Vagina (tissue), 2 donors: ENCODE results near the gene P2RY11.

ENCODE experiments used
- POLR2A ChIP-seq, 2 donors: fragments of 450-650 bp; IDR thresholded peaks; one replicate each; pipeline ENCODE4 v1.6.1; 2017; ENCODE audit warnings: antibody characterized with exemption in 2 of 2, mild to moderate bottlenecking in 2 of 2, moderate library complexity in 2 of 2
- POLR2AphosphoS5 ChIP-seq, 2 donors: sonication (generic); formaldehyde crosslinking; IDR thresholded peaks; one replicate each; pipeline ENCODE4 v1.9.0; 2017; ENCODE audit warnings: antibody characterized with exemption in 2 of 2, mild to moderate bottlenecking in 2 of 2, low read depth in 1 of 2; ENCODE audit not compliant: insufficient read depth in 1 of 2
- TF ChIP-seq, protein P1 (sequence below), 3 experiments: fragments of 450-650 bp in 2 of 3; fragments of 200-600 bp in 1 of 3; sonication (generic) in 1 of 3; IDR thresholded peaks; one replicate each; pipeline ENCODE4 v1.5.1; 2017 to 2019; ENCODE audit warnings: antibody characterized with exemption in 3 of 3, mild to moderate bottlenecking in 2 of 3, moderate library complexity in 2 of 3

DNA sequence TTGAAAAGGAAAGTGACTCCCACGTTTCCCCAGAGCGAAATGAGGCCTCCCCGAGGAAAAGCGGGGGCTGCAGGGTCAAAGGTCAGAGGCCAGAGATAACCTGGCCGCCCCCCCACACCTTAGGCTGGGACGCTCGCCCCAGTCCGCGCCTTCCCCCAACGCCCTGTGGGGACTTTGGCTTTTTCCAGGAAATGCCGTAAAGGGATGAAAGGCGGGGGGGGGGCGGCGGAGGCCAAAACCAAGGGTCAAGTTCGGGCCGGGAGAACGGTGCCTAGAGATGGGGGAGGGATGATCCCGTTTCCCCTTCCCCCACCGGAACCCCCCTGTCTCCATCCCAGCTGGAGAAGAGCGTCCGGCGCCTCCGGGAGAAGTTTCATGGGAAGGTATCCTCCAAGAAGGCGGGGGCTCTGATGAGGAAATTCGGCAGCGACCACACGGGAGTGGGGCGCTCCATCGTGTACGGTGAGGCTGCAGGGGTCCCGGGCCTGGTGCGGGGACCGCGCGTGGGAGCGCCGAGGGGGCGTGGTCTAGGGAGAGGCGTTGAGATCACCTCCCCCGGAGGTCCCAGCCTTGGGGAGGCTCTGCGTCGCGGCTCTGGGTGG is 24.8 kb upstream of the P2RY11 start:
- TF ChIP-seq, protein P1, sequence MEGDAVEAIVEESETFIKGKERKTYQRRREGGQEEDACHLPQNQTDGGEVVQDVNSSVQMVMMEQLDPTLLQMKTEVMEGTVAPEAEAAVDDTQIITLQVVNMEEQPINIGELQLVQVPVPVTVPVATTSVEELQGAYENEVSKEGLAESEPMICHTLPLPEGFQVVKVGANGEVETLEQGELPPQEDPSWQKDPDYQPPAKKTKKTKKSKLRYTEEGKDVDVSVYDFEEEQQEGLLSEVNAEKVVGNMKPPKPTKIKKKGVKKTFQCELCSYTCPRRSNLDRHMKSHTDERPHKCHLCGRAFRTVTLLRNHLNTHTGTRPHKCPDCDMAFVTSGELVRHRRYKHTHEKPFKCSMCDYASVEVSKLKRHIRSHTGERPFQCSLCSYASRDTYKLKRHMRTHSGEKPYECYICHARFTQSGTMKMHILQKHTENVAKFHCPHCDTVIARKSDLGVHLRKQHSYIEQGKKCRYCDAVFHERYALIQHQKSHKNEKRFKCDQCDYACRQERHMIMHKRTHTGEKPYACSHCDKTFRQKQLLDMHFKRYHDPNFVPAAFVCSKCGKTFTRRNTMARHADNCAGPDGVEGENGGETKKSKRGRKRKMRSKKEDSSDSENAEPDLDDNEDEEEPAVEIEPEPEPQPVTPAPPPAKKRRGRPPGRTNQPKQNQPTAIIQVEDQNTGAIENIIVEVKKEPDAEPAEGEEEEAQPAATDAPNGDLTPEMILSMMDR (IDR thresholded peaks at IDR 0.05): no peak
- TF ChIP-seq POLR2A (IDR thresholded peaks at IDR 0.05) (no peak), POLR2AphosphoS5 (IDR thresholded peaks at IDR 0.05; ENCODE audit: insufficient read depth in 1 of 2, low read depth in 1 of 2) (peak in 1 of 2 donors; percentile 45)
